T-helper 1 cell treated with Interleukin-12 subunit alpha and Interleukin-12 subunit beta and Interleukin-4 antibody, amounts not matched to agents 30 ng/mL and 1 ng/mL, for 36 hours (primary cell): ENCODE measurements around the gene TRAK1. TPM values are rescaled to one million over a fixed set of nuclear protein-coding genes. Genes with fewer than 3 reads are reported as not detected.
"Not testable (repeated sequence)": the region's sequence is repeated elsewhere in the genome, so short reads cannot be mapped to it uniquely, and the experiment has no call there.

Experiments used
- intact Hi-C: fragments of 100-400 bp; cut with micrococcal nuclease; formaldehyde crosslinking; loops from one replicate; pipeline ENCODE4 v1.15.1; 2024
- total RNA-seq: library from RNA; stranded (reverse); gene quantifications from 2 replicates; pipeline ENCODE4 v1.2.3, GENCODE V29; 2022

The TRAK1 gene
- total RNA-seq, 1 donor from 2014 or later: 22.2 TPM

DNA sequence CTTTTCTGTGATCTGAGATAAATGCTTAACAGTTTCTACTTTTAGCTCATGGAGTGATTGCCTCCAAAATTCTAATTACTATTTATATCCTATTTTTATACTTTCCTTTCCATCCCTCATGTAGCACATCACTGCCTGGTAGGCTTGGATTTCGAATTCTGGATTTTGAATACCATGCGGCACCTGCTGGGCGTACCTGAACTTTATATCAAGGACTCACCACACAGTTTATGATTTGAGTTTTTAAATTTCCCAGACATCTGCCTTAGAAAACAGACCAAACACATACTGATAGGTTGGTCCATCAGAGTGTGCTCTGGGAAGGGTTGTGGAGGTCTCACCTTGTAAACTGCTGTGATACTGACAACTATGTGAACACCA lies 6.4 kb downstream of the TRAK1 start:
- intact Hi-C loops: loop anchor here (10.0 kb wide), 1 partner anchor 893 kb away; no protein-coding TSS in a partner anchor

DNA sequence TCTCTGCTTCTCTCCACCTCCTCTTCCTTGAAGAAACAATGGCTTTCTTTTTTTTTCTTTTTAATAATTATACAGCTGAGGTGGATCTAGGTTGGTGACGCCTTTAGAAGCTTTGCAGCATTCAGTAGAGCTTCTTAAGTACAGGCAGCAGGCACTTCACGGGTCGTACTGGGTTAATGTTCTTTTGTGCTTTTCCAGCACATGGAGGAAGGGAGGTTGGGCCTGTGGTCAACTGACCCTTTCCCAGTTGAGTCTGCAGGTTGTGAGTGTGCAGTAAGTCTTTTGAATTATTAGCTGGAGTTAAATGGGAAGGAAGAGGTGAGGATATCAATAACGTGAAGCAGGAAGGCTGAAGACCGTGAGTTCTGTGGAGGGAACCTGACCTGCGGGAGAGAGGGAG lies 7.0 kb downstream of the TRAK1 start:
- intact Hi-C loops: loop anchor here (10.0 kb wide), 1 partner anchor 893 kb away; no protein-coding TSS in a partner anchor

GRCh38 chr3:42099020-42099765 lies 8.0 kb downstream of the TRAK1 start:
- intact Hi-C loops: loop anchor here (1.0 to 10.0 kb wide), 5 partner anchors 86 to 1519 kb away; no protein-coding TSS in a partner anchor

GRCh38 chr3:42101048-42101447 lies 9.9 kb downstream of the TRAK1 start:
- intact Hi-C loops: loop anchor here (5.0 kb wide), 1 partner anchor 341 kb away; no protein-coding TSS in a partner anchor

- intact Hi-C loops: loop anchor here (5.0 kb wide), 1 partner anchor 341 kb away; no protein-coding TSS in a partner anchor
These were observed 10.3 kb downstream of the TRAK1 start for GRCh38 chr3:42101481-42101880.

GRCh38 chr3:42102571-42102970 lies 11.4 kb downstream of the TRAK1 start:
- intact Hi-C loops: loop anchor here (5.0 kb wide), 1 partner anchor 340 kb away; no protein-coding TSS in a partner anchor

DNA sequence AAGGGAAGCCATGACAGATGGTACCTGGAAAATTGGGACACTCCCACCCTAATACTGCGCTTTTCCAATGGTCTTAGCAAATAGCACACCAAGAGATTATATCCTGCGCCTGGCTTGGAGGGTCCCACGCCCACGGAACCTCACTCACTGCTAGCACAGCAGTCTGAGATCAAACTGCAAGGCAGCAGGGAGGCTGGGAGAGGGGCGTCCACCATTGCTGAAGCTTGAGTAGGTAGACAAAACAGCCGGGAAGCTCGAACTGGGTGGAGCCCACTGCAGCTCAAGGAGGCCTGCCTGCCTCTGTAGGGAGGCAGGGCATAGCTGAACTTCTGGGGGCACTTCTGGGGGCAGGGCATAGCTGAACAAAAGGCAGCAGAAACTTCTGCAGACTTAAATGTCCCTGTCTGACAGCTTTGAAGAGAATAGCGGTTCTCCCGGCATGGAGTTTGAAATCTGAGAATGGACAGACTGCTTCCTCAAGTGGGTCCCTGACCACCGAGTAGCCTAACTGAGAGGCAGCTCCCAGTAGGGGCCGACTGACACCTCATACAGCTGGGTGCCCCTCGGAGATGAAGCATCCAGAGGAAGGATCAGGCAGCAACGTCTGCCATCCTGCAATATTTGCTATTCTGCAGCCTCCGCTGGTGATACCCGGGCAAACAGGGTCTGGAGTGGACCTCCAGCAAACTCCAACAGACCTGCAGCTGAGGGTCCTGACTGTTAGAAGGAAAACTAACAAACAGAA lies 12.9 kb downstream of the TRAK1 start:
- intact Hi-C loops: loop anchor here (5.0 kb wide), 1 partner anchor 338 kb away; no protein-coding TSS in a partner anchor

DNA sequence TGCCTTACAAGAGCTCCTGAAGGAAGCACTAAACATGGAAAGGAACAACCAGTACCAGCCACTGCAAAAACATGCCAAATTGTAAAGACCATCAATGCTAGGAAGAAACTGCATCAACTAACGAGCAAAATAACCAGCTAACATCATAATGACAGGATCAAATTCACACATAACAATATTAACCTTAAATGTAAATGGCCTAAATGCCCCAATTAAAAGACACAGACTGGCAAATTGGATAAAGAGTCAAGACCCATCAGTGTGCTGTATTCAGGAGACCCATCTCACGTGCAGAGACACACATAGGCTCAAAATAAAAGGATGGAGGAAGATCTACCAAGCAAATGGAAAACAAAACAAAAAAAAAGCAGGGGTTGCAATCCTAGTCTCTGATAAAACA lies 14.8 kb downstream of the TRAK1 start:
- intact Hi-C loops: not testable (repeated sequence)

GRCh38 chr3:42106646-42107045 lies 15.5 kb downstream of the TRAK1 start:
- intact Hi-C loops: no loop called here

DNA sequence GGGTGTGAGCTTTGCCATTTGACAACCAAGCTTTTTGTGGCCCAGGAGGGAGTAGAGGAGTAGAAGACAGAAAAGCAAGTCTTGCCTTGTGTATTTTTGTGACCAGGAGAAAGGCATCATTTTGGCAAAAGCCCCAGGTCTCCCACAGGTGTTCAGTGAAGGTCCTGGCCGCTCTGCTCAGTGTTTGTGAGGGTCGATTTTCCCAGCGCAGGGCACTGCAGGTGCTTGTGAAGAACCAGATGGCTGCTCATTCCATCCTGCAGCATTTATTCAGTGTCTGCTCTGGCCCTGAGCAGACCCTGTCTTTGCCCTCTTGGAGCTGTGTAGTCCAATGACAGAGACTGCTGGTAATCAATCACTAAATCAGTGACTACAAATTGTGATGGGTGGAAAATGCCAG lies 19.5 kb downstream of the TRAK1 start:
- intact Hi-C loops: loop anchor here (10.0 kb wide), 1 partner anchor 434 kb away; no protein-coding TSS in a partner anchor

GRCh38 chr3:42114130-42114725 lies 23.1 kb downstream of the TRAK1 start:
- intact Hi-C loops: loop anchor here (10.0 kb wide), 1 partner anchor 431 kb away; no protein-coding TSS in a partner anchor

DNA sequence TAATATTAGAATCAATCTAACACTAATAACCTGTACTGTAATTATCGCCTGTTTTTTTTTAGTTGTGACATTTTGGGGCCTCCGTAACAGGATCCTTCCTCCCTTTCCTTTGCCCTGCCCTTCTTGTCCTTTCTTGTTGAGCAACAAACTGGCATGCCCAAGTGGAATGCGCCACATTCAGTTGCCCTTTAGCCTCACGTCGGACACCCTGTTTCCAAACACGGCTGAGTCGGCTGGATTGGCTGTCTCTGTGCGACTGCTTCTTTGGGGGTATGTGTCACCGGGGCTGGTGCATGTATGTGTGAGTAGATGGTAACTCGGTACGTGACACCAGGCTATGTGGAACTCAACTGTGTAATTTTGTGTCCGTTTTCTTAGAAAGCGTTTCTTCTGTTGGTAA lies 24.1 kb downstream of the TRAK1 start:
- intact Hi-C loops: loop anchor here (10.0 kb wide), 1 partner anchor 430 kb away; no protein-coding TSS in a partner anchor

- intact Hi-C loops: loop anchor here (10.0 kb wide), 1 partner anchor 429 kb away; no protein-coding TSS in a partner anchor
These were observed 24.8 kb downstream of the TRAK1 start for GRCh38 chr3:42115946-42116345.

DNA sequence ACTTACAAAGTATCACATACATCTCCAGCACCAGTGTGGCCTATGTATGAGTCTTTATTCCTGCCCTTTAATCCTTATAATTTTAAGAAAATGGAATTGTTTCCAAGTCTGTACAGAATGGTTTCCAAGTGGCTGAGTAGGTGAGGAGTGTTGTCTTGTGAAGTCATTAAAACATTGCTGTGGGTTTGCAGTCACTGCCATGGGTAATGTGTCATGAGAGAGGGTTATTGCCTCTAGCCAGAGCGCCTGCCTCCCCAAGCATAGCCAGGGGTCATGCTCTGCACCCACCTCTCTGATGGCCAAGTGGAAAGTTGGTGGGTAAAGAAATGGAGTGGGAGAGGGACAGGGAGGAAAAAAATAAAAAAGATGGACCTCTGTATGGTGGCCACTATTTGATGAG lies 25.3 kb downstream of the TRAK1 start:
- intact Hi-C loops: loop anchor here (10.0 kb wide), 1 partner anchor 428 kb away; no protein-coding TSS in a partner anchor

DNA sequence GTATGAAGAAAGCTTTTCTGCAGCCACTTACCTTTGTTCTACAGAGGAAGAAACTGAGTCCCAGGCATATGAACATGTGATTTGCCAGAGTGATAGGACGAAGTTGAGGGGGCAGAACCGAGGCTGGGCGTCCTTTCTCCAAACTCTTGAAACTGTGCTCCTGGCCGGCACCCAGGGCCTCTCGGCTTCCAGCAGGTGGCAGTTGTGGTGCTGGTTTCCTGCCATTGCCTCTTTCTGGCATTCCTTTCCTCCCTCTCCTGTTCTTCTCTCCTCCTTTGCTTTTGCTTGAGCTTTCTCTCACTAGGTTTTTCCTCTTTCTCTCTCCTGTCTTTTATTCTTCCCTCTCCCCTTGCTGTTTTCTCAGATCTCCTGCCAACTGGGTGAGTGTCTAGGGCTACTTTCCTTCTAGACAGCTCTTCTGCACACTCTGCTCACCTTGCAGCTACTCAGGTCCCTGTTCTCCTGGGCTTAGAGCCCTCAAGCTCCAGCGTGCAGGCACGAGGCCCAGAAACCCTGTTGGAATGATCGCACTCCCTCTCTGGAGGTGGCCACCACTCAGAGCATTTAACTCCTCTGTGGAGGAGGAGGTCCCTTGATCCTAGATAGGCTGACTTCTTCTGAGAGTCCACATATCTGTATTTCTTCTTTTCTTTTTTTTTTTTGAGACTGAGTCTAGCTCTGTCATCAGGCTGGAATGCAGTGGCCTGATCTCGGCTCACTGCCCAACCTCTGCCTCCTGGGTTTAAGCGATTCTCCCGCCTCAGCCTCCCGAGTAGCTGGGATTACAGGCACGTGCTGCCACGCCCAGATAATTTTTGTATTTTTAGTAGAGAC lies 26.2 kb downstream of the TRAK1 start:
- intact Hi-C loops: loop anchor here (1.0 to 10.0 kb wide), 4 partner anchors 74 to 427 kb away; no protein-coding TSS in a partner anchor

GRCh38 chr3:42118762-42119361 lies 27.7 kb downstream of the TRAK1 start:
- intact Hi-C loops: loop anchor here (1.0 to 10.0 kb wide), 4 partner anchors 72 to 426 kb away; no protein-coding TSS in a partner anchor

GRCh38 chr3:42119561-42120355 lies 28.6 kb downstream of the TRAK1 start:
- intact Hi-C loops: loop anchor here (10.0 kb wide), 1 partner anchor 425 kb away; no protein-coding TSS in a partner anchor

GRCh38 chr3:42120866-42121265 lies 29.7 kb downstream of the TRAK1 start:
- intact Hi-C loops: no loop called here
